ENCODE data around the gene MYO1A.
A peak's percentile ranks its signal among the peaks of the same experiment; 100 is the strongest.

MYO1A gene

DNA sequence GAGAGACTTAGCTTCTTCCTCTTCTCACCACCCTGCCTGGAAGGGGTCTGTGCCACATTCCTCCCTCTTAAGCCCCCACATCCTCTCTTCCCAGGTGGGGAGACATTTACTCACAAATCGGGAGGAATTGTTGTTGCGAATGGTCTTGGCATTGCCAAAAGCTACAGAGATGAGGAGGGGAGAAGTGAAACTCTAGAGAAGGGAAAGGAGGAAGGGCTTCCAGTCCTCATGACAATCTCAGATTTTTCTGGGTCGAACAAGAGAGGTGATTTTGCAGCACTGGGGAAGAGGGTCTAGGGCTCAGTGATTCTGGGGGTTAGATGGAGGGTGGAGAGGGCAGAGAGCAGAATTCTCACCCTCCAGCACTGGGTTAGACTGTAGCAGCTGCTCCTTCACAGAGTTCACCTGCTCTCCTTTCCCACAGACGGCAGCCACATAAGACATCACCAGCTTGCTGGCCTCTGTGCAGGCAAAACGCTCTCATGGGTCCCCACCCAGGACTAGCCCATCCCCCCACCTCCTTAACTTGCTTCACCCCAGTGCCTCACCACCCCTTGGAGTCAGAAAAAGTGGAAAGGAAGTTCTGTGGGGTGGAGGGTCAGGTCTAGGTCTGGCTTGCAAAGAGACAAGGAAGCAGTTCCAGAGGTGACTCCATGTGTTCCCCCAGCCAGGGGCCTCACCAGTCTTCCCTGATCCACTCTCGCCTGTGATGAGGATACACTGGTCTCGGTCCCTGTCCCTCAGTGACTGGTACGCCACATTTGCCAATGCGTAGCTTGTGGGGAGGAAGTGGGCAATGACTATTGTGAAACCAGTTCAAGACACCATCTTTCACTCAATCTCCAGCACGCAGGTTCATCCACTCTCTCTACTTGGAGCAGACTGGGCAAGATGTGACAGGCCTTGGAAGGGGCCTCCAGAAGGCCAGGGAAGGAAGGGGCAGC lies 2.7 kb downstream of the MYO1A start:
- H3K4me2 ChIP-seq (ENCODE audit: insufficient read depth, low read length) = peak overlapping the region; percentile 54
- peak overlapping the region; percentile 28 for H3K9ac ChIP-seq (ENCODE audit: low read depth, low read length)
- ATAC-seq (ENCODE audit: insufficient read depth, low read depth) (peak; percentile 85), DNase-seq (peak; percentile 86)
- no peaks in the 10 kb centered on the region for H3K27me3 ChIP-seq (ENCODE audit: insufficient read depth, low read length, poor library complexity)
- no peaks in the 10 kb centered on the region for H3K9me3 ChIP-seq (ENCODE audit: insufficient read depth, low read length, severe bottlenecking)
- no peaks in the 10 kb centered on the region for H3K79me2 ChIP-seq (ENCODE audit: insufficient read depth, low read length)
- peaks cover 34% of the 10 kb centered on the region for H3K4me1 ChIP-seq (ENCODE audit: insufficient read depth, low read length)
- H3K4me3 ChIP-seq (ENCODE audit: low read depth in 1 of 2, low read length in 2 of 2) = peak overlapping the region in 1 of 2 experiments; percentile 39; a peak in 2 of 4 replicates
- TF ChIP-seq EZH2 (IDR thresholded peaks at IDR 0.05; ENCODE audit: borderline replicate concordance, low read depth, low read length, severe bottlenecking) = no peak
- TF ChIP-seq, protein P1, sequence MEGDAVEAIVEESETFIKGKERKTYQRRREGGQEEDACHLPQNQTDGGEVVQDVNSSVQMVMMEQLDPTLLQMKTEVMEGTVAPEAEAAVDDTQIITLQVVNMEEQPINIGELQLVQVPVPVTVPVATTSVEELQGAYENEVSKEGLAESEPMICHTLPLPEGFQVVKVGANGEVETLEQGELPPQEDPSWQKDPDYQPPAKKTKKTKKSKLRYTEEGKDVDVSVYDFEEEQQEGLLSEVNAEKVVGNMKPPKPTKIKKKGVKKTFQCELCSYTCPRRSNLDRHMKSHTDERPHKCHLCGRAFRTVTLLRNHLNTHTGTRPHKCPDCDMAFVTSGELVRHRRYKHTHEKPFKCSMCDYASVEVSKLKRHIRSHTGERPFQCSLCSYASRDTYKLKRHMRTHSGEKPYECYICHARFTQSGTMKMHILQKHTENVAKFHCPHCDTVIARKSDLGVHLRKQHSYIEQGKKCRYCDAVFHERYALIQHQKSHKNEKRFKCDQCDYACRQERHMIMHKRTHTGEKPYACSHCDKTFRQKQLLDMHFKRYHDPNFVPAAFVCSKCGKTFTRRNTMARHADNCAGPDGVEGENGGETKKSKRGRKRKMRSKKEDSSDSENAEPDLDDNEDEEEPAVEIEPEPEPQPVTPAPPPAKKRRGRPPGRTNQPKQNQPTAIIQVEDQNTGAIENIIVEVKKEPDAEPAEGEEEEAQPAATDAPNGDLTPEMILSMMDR (IDR thresholded peaks at IDR 0.05; ENCODE audit: borderline replicate concordance, extremely low read depth, low read length, poor library complexity, severe bottlenecking) = no peak
- no peaks in the 10 kb centered on the region for H4K20me1 ChIP-seq (ENCODE audit: insufficient read depth, low read length)
- peak overlapping the region; percentile 68 for H2AFZ ChIP-seq (ENCODE audit: low read depth, low read length)
- no peaks in the 10 kb centered on the region for H3K36me3 ChIP-seq (ENCODE audit: insufficient read depth, low read length)
- H3K27ac ChIP-seq (ENCODE audit: low read length) = peak overlapping the region; percentile 81

DNA sequence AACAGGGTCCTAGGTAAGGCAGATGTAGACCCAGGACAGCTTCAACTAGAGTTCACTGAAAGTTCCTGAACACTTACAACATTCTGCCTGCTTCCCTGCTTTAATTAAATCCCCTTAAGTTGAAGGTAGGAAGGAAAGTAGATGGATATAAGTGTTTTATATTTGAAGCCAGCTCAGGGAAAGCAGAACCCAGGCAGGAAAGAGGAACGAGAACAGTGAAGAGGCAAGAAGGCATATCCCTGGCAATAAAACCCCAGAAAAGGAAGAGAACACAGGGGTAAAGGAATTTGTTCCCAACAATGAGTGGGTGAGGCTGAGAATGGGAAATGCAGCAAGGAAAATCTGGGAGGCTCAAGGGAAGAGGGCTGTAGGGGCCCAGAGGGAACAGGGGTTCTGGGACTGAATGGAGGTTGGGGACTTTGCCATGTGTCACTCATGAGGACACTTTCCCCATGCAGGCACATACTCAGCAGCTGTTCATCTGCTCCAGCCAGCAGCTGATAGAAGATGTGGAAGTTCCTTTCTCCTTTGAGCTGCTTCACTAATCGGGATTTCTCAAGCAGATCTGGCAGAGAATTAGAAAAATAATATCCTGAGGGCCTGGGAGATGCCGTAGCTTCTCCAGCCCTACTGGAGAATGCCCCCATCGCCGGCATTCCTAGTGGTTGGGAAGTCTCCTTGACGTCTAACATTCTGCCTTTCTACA lies 3.7 kb downstream of the MYO1A start:
- Histone ChIP-seq H3K79me2 (ENCODE audit: insufficient read depth, low read length) (no peaks in the 10 kb centered on the region), H3K27me3 (ENCODE audit: insufficient read depth, low read length, poor library complexity) (no peaks in the 10 kb centered on the region)
- no peak for DNase-seq

DNA sequence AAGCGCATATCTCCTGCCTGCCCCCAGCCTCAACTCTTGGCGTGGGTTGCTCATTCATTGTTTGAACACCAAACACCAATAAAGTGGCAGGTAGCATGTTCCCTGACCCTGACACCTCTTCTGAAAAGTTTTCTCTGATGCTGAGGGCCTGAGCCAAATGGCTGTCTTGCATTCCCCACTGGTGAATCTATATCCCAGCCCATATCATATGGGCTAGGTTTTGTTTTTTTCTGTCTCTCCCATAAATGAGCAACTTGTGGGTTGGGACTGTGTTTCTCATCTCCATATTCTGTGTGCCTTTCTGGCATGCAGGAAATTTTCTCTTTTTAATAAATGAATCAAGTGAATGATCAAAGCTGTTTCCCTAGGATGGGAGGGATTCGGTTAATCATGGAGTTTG lies 5.0 kb downstream of the MYO1A start:
- no peaks in the 10 kb centered on the region for H3K79me2 ChIP-seq (ENCODE audit: insufficient read depth, low read length)
- H3K4me2 ChIP-seq (ENCODE audit: insufficient read depth, low read length) = no peak overlapping the region
- no peak for DNase-seq
- H3K4me1 ChIP-seq (ENCODE audit: insufficient read depth, low read length) = peaks cover 34% of the 10 kb centered on the region
- no peaks in the 10 kb centered on the region for H3K36me3 ChIP-seq (ENCODE audit: insufficient read depth, low read length)
- ATAC-seq (ENCODE audit: insufficient read depth, low read depth) = no peak
- H3K27ac ChIP-seq (ENCODE audit: low read length) = no peak overlapping the region
- H2AFZ ChIP-seq (ENCODE audit: low read depth, low read length) = no peak overlapping the region
- no peak overlapping the region for H3K9ac ChIP-seq (ENCODE audit: low read depth, low read length)
- H3K9me3 ChIP-seq (ENCODE audit: insufficient read depth, low read length, severe bottlenecking) = no peaks in the 10 kb centered on the region
- no peaks in the 10 kb centered on the region for H3K27me3 ChIP-seq (ENCODE audit: insufficient read depth, low read length, poor library complexity)
- no peaks in the 10 kb centered on the region for H4K20me1 ChIP-seq (ENCODE audit: insufficient read depth, low read length)
- no peak overlapping the region for H3K4me3 ChIP-seq (ENCODE audit: low read depth in 1 of 2, low read length in 2 of 2)
- TF ChIP-seq, protein P1 (IDR thresholded peaks at IDR 0.05; ENCODE audit: borderline replicate concordance, extremely low read depth, low read length, poor library complexity, severe bottlenecking) = no peak
- no peak for TF ChIP-seq EZH2 (IDR thresholded peaks at IDR 0.05; ENCODE audit: borderline replicate concordance, low read depth, low read length, severe bottlenecking)

More for the DNA sequence above, 3.7 kb downstream of the MYO1A start:
- H4K20me1 ChIP-seq (ENCODE audit: insufficient read depth, low read length) = no peaks in the 10 kb centered on the region
- H2AFZ ChIP-seq (ENCODE audit: low read depth, low read length) = 0 out of 2 replicates have a peak overlapping the region, but pooled peaks have one; percentile 27
- ATAC-seq (ENCODE audit: insufficient read depth, low read depth) = no peak
- no peak overlapping the region for H3K9ac ChIP-seq (ENCODE audit: low read depth, low read length)
- peak overlapping the region; percentile 81 for H3K27ac ChIP-seq (ENCODE audit: low read length)
- no peaks in the 10 kb centered on the region for H3K36me3 ChIP-seq (ENCODE audit: insufficient read depth, low read length)
- H3K9me3 ChIP-seq (ENCODE audit: insufficient read depth, low read length, severe bottlenecking) = no peaks in the 10 kb centered on the region
- H3K4me3 ChIP-seq (ENCODE audit: low read depth in 1 of 2, low read length in 2 of 2) = no peak overlapping the region
- H3K4me2 ChIP-seq (ENCODE audit: insufficient read depth, low read length) = peak overlapping the region; percentile 54
- TF ChIP-seq, protein P1 (IDR thresholded peaks at IDR 0.05; ENCODE audit: borderline replicate concordance, extremely low read depth, low read length, poor library complexity, severe bottlenecking) = no peak
- no peak for TF ChIP-seq EZH2 (IDR thresholded peaks at IDR 0.05; ENCODE audit: borderline replicate concordance, low read depth, low read length, severe bottlenecking)
- peaks cover 34% of the 10 kb centered on the region for H3K4me1 ChIP-seq (ENCODE audit: insufficient read depth, low read length)

Measured in DND-41 (cell line).